ENCODE measurements around the gene SLC39A9. TPM values are rescaled to one million over a fixed set of nuclear protein-coding genes. Genes with fewer than 3 reads are reported as not detected.

The SLC39A9 gene
- total RNA-seq, result 10 to 100 TPM; 59.5 to 62.2 TPM

GRCh38 chr14:69398053-69398817 is at the start of gene SLC39A9, which contains the start of gene ERH:
Gene SLC39A9 (plus strand): TSS chr14:69398692. CDS start chr14:69399370, 678 bp downstream.
Gene ERH (minus strand): TSS chr14:69398299. CDS start chr14:69398233, 66 bp downstream.
- peaks cover 25% of the 10 kb centered on the region for H3K36me3 Mint-ChIP-seq
- peak within 1 kb of the TSS; percentile 93 for H3K4me3 Mint-ChIP-seq
- H3K27ac Mint-ChIP-seq, result peak within 1 kb of the TSS; percentile 99 to 100
- H3K27me3 Mint-ChIP-seq, result no peaks in the 10 kb centered on the region
- DNase-seq (ENCODE audit: low spot score) (peak; percentile 95), ATAC-seq (peak; percentile 94 to 95)
- no peaks in the 10 kb centered on the region for H3K9me3 Mint-ChIP-seq
- peaks cover 30 to 53% of the 10 kb centered on the region in 2 donors for H3K4me1 Mint-ChIP-seq (ENCODE audit: low read depth in 2 of 2)

- ATAC-seq, result no peak
- peaks cover 1 to 4% of the 10 kb centered on the region in 2 donors for H3K4me1 Mint-ChIP-seq (ENCODE audit: low read depth in 2 of 2)
- no peak overlapping the region for H3K4me3 Mint-ChIP-seq
- no peak for DNase-seq (ENCODE audit: low spot score)
- H3K36me3 Mint-ChIP-seq, result no peaks in the 10 kb centered on the region
- no peaks in the 10 kb centered on the region for H3K9me3 Mint-ChIP-seq
- no peak overlapping the region for H3K27ac Mint-ChIP-seq
- peaks cover 0 to 16% of the 10 kb centered on the region in 2 donors for H3K27me3 Mint-ChIP-seq
These were observed 49.3 kb upstream of the SLC39A9 start for GRCh38 chr14:69349091-69349777.

GRCh38 chr14:69350892-69351291 is 47.6 kb upstream of the SLC39A9 start:
- Mint-ChIP-seq H3K27ac (no peak overlapping the region), H3K27me3 (peaks cover 0 to 12% of the 10 kb centered on the region in 2 donors), H3K4me3 (no peak overlapping the region), H3K4me1 (ENCODE audit: low read depth in 2 of 2) (peaks cover 8 to 11% of the 10 kb centered on the region in 2 donors), H3K36me3 (no peaks in the 10 kb centered on the region), H3K9me3 (no peaks in the 10 kb centered on the region)
- ATAC-seq, result no peak
- no peak for DNase-seq (ENCODE audit: low spot score)

GRCh38 chr14:69351385-69351784 is 47.1 kb upstream of the SLC39A9 start:
- no peak overlapping the region for H3K4me3 Mint-ChIP-seq
- no peaks in the 10 kb centered on the region for H3K9me3 Mint-ChIP-seq
- H3K36me3 Mint-ChIP-seq, result no peaks in the 10 kb centered on the region
- peaks cover 8 to 11% of the 10 kb centered on the region in 2 donors for H3K4me1 Mint-ChIP-seq (ENCODE audit: low read depth in 2 of 2)
- no peak overlapping the region for H3K27ac Mint-ChIP-seq
- DNase-seq (ENCODE audit: low spot score) (no peak), ATAC-seq (no peak)
- peaks cover 0 to 12% of the 10 kb centered on the region in 2 donors for H3K27me3 Mint-ChIP-seq

- DNase-seq (ENCODE audit: low spot score), result no peak
- Mint-ChIP-seq H3K27ac (no peak overlapping the region), H3K27me3 (peaks cover 0 to 12% of the 10 kb centered on the region in 2 donors), H3K4me1 (ENCODE audit: low read depth in 2 of 2) (peaks cover 8 to 11% of the 10 kb centered on the region in 2 donors), H3K36me3 (no peaks in the 10 kb centered on the region), H3K9me3 (no peaks in the 10 kb centered on the region), H3K4me3 (no peak overlapping the region)
- no peak for ATAC-seq
These were observed 46.6 kb upstream of the SLC39A9 start for GRCh38 chr14:69351911-69352310.

- Mint-ChIP-seq H3K4me1 (ENCODE audit: low read depth in 2 of 2) (peaks cover 8 to 11% of the 10 kb centered on the region in 2 donors), H3K9me3 (no peaks in the 10 kb centered on the region), H3K27ac (no peak overlapping the region), H3K36me3 (no peaks in the 10 kb centered on the region), H3K27me3 (peaks cover 0 to 7% of the 10 kb centered on the region in 2 donors), H3K4me3 (no peak overlapping the region)
- ATAC-seq (no peak), DNase-seq (ENCODE audit: low spot score) (no peak)
These were observed 45.3 kb upstream of the SLC39A9 start for GRCh38 chr14:69353168-69353567.

GRCh38 chr14:69354383-69355153 is 43.9 kb upstream of the SLC39A9 start:
- Mint-ChIP-seq H3K27ac (peak overlapping the region; percentile 44 to 65), H3K4me3 (peak overlapping the region; percentile 32), H3K36me3 (no peaks in the 10 kb centered on the region), H3K9me3 (no peaks in the 10 kb centered on the region), H3K27me3 (peaks cover 9 to 15% of the 10 kb centered on the region in 2 donors), H3K4me1 (ENCODE audit: low read depth in 2 of 2) (peaks cover 8 to 11% of the 10 kb centered on the region in 2 donors)
- peak; percentile 85 to 86 for ATAC-seq
- DNase-seq (ENCODE audit: low spot score), result peak; percentile 75

GRCh38 chr14:69355154-69355597 is 43.3 kb upstream of the SLC39A9 start:
- no peak for DNase-seq (ENCODE audit: low spot score)
- Mint-ChIP-seq H3K36me3 (no peaks in the 10 kb centered on the region), H3K9me3 (no peaks in the 10 kb centered on the region), H3K4me3 (no peak overlapping the region), H3K27ac (peak overlapping the region; percentile 44 to 65), H3K4me1 (ENCODE audit: low read depth in 2 of 2) (peaks cover 8 to 11% of the 10 kb centered on the region in 2 donors), H3K27me3 (peaks cover 9 to 15% of the 10 kb centered on the region in 2 donors)
- ATAC-seq, result no peak

- DNase-seq (ENCODE audit: low spot score) (no peak), ATAC-seq (no peak)
- no peaks in the 10 kb centered on the region for H3K9me3 Mint-ChIP-seq
- H3K36me3 Mint-ChIP-seq, result no peaks in the 10 kb centered on the region
- no peak overlapping the region for H3K27ac Mint-ChIP-seq
- H3K4me3 Mint-ChIP-seq, result no peak overlapping the region
- H3K27me3 Mint-ChIP-seq, result peaks cover 9 to 16% of the 10 kb centered on the region in 2 donors
- H3K4me1 Mint-ChIP-seq (ENCODE audit: low read depth in 2 of 2), result peaks cover 11% of the 10 kb centered on the region in 2 donors
These were observed 42.7 kb upstream of the SLC39A9 start for GRCh38 chr14:69355607-69356281.

GRCh38 chr14:69356903-69357543 is 41.5 kb upstream of the SLC39A9 start:
- no peak overlapping the region for H3K27ac Mint-ChIP-seq
- DNase-seq (ENCODE audit: low spot score), result no peak

GRCh38 chr14:69357544-69358200 is 40.8 kb upstream of the SLC39A9 start:
- H3K4me3 Mint-ChIP-seq, result no peak overlapping the region
- no peaks in the 10 kb centered on the region for H3K9me3 Mint-ChIP-seq
- peaks cover 9 to 14% of the 10 kb centered on the region in 2 donors for H3K27me3 Mint-ChIP-seq
- no peaks in the 10 kb centered on the region for H3K36me3 Mint-ChIP-seq
- ATAC-seq (no peak), DNase-seq (ENCODE audit: low spot score) (no peak)
- H3K4me1 Mint-ChIP-seq (ENCODE audit: low read depth in 2 of 2), result peaks cover 11% of the 10 kb centered on the region in 2 donors
- no peak overlapping the region for H3K27ac Mint-ChIP-seq

More at GRCh38 chr14:69356903-69357543, 41.5 kb upstream of the SLC39A9 start:
- Mint-ChIP-seq H3K9me3 (no peaks in the 10 kb centered on the region), H3K27me3 (peaks cover 9 to 14% of the 10 kb centered on the region in 2 donors), H3K4me1 (ENCODE audit: low read depth in 2 of 2) (peaks cover 11% of the 10 kb centered on the region in 2 donors), H3K4me3 (no peak overlapping the region), H3K36me3 (no peaks in the 10 kb centered on the region)
- ATAC-seq, result no peak

GRCh38 chr14:69358233-69358963 is 40.1 kb upstream of the SLC39A9 start:
- DNase-seq (ENCODE audit: low spot score) (no peak), ATAC-seq (no peak)
- H3K27ac Mint-ChIP-seq, result no peak overlapping the region
- H3K4me1 Mint-ChIP-seq (ENCODE audit: low read depth in 2 of 2), result peaks cover 11% of the 10 kb centered on the region in 2 donors
- H3K27me3 Mint-ChIP-seq, result peaks cover 9 to 14% of the 10 kb centered on the region in 2 donors
- no peaks in the 10 kb centered on the region for H3K36me3 Mint-ChIP-seq
- no peaks in the 10 kb centered on the region for H3K9me3 Mint-ChIP-seq
- H3K4me3 Mint-ChIP-seq, result no peak overlapping the region

Measured in natural killer cell treated with Interleukin-12 subunit alpha and Interleukin-12 subunit beta and Interleukin-15 and Interleukin-18, amount 100 ng/mL, for 72 hours (primary cell).